ENCODE data around the gene KMO. TPM values are rescaled to one million over a fixed set of nuclear protein-coding genes. Genes with fewer than 3 reads are reported as not detected.
A peak's percentile ranks its signal among the peaks of the same experiment; 100 is the strongest.

KMO gene
- total and polyA plus RNA-seq, 12 donors, result 0.41 to 3.6 (median 1.6) TPM

- intact Hi-C loops (cut with DNase I), result no loop called here
These were observed 109.8 kb downstream of the KMO start for GRCh38 chr1:241641773-241642592.

GRCh38 chr1:241642593-241642944, 110.4 kb downstream of the KMO start:
- Histone ChIP-seq H3K27me3 (no peaks in the 10 kb centered on the region), H3K4me1 (replicated peaks in 1 of 2) (peaks cover 15 to 19% of the 10 kb centered on the region in 2 donors), H3K36me3 (replicated peaks in 1 of 2) (no peaks in the 10 kb centered on the region), H3K9me3 (replicated peaks in 1 of 3) (no peaks in the 10 kb centered on the region), H3K27ac (no peak overlapping the region), H3K4me3 (no peak overlapping the region)
- TF ChIP-seq POLR2A (IDR thresholded peaks at IDR 0.05) (no peak), CTCF (IDR thresholded peaks at IDR 0.05) (no peak)
- intact Hi-C loops (cut with DNase I), result no loop called here
- WGBS, 4 donors, result 86 to 96% (median 93%) methylated on average over 1 of the region's 1 CpG
- no peak for DNase-seq

More at GRCh38 chr1:241641773-241642592, 109.8 kb downstream of the KMO start:
- Histone ChIP-seq H3K4me1 (replicated peaks in 1 of 2) (peaks cover 15 to 19% of the 10 kb centered on the region in 2 donors), H3K36me3 (replicated peaks in 1 of 2) (no peaks in the 10 kb centered on the region), H3K27me3 (no peaks in the 10 kb centered on the region), H3K4me3 (no peak overlapping the region), H3K9me3 (replicated peaks in 1 of 3) (no peaks in the 10 kb centered on the region), H3K27ac (no peak overlapping the region)
- TF ChIP-seq CTCF (IDR thresholded peaks at IDR 0.05), result no peak
- TF ChIP-seq POLR2A (IDR thresholded peaks at IDR 0.05), result no peak
- no peak for DNase-seq
- 74 to 79% (median 78%) methylated on average over 12 of the region's 12 CpGs for WGBS, 4 donors

GRCh38 chr1:241644259-241644658, 112.1 kb downstream of the KMO start:
- no peak for DNase-seq
- Histone ChIP-seq H3K4me1 (replicated peaks in 1 of 2) (peaks cover under 1 to 12% of the 10 kb centered on the region in 2 donors), H3K36me3 (replicated peaks in 1 of 2) (no peaks in the 10 kb centered on the region), H3K27ac (no peak overlapping the region), H3K27me3 (no peaks in the 10 kb centered on the region), H3K9me3 (replicated peaks in 1 of 3) (no peaks in the 10 kb centered on the region), H3K4me3 (no peak overlapping the region)
- TF ChIP-seq POLR2A (IDR thresholded peaks at IDR 0.05) (no peak), CTCF (IDR thresholded peaks at IDR 0.05) (no peak)
- intact Hi-C loops (cut with DNase I), result no loop called here
- WGBS, 4 donors, result 96 to 100% (median 99%) methylated on average over 2 of the region's 2 CpGs

GRCh38 chr1:241645199-241645598, 113.0 kb downstream of the KMO start:
- H3K27ac ChIP-seq, result peak overlapping the region in 3 of 5 donors; percentile 39 to 55 (median 46)
- 48 to 57% (median 51%) methylated on average over 4 of the region's 4 CpGs for WGBS, 4 donors

More at GRCh38 chr1:241645199-241645598, 113.0 kb downstream of the KMO start:
- no peak overlapping the region for H3K4me3 ChIP-seq
- intact Hi-C loops (cut with DNase I), result no loop called here
- TF ChIP-seq POLR2A (IDR thresholded peaks at IDR 0.05), result no peak
- TF ChIP-seq CTCF (IDR thresholded peaks at IDR 0.05), result no peak
- peaks cover 0 to 12% of the 10 kb centered on the region in 2 donors for H3K4me1 ChIP-seq (replicated peaks in 1 of 2)
- no peaks in the 10 kb centered on the region for H3K27me3 ChIP-seq
- H3K9me3 ChIP-seq (replicated peaks in 1 of 3), result no peaks in the 10 kb centered on the region
- peak in 6 of 7 donors; percentile 31 to 66 (median 42) for DNase-seq
- no peaks in the 10 kb centered on the region for H3K36me3 ChIP-seq (replicated peaks in 1 of 2)

Other genes with a start within 250 kb of the KMO start
- gene RGS7, start 175.2 kb upstream of the KMO start, total RNA-seq, result 1 to 10 TPM; 1.1 to 6.1 (median 2.6) TPM
- gene RGS7, start 175.2 kb upstream of the KMO start, polyA plus RNA-seq, result 1 to 10 TPM; 2.5 to 5.6 (median 3.4) TPM
- gene FH, start 12.6 kb upstream of the KMO start, total RNA-seq, result 100 to 1,000 TPM in 4 of 9 donors, 10 to 100 TPM in 5; 72.9 to 123 (median 98.9) TPM
- 100 to 1,000 TPM in 1 of 3 donors, 10 to 100 TPM in 2; 42.5 to 152 (median 96.9) TPM for gene FH, start 12.6 kb upstream of the KMO start, polyA plus RNA-seq
- gene CHML, start 108.0 kb downstream of the KMO start, total RNA-seq, result 1 to 10 TPM in 8 of 9 donors, under 1 TPM in 1; 0.30 to 10.0 (median 5.2) TPM
- 1 to 10 TPM; 1.0 to 3.0 (median 1.0) TPM for gene CHML, start 108.0 kb downstream of the KMO start, polyA plus RNA-seq
- gene OPN3, start 108.0 kb downstream of the KMO start, total RNA-seq, result 10 to 100 TPM in 5 of 9 donors, 1 to 10 TPM in 4; 5.9 to 42.9 (median 13.2) TPM
- gene OPN3, start 108.0 kb downstream of the KMO start, polyA plus RNA-seq, result 1 to 10 TPM; 4.1 to 9.5 (median 6.8) TPM
- under 1 TPM in 3 of 9 donors, not detected in 6; 0.11 to 0.13 (median 0.11) TPM for gene WDR64, start 119.9 kb downstream of the KMO start, total RNA-seq
- gene WDR64, start 119.9 kb downstream of the KMO start, polyA plus RNA-seq, result under 1 TPM in 1 of 3 donors, not detected in 2; 0.24 TPM

All from adrenal gland (tissue), 12 donors.